ENCODE results near the gene INTS7.

DNA sequence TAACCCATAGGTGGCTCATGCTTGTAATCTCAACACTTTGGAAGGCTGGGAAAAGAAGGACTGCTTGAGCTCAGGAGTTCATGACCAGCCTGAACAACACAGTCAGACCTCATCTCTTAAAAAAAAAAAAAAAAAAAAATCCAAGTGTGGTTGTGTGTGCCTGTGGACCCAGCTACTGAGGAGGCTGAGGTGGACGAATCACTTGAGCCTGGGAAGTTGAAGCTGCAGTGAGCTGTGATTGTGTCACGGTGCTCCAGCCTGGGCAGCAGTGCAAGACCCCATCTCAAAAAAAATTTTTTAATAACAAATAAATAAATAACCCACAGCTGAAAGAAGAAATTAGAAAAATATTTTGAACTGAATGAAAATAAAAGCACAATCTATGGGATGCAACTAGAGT lies 13.8 kb downstream of the INTS7 start:
- TF ChIP-seq, protein P1, sequence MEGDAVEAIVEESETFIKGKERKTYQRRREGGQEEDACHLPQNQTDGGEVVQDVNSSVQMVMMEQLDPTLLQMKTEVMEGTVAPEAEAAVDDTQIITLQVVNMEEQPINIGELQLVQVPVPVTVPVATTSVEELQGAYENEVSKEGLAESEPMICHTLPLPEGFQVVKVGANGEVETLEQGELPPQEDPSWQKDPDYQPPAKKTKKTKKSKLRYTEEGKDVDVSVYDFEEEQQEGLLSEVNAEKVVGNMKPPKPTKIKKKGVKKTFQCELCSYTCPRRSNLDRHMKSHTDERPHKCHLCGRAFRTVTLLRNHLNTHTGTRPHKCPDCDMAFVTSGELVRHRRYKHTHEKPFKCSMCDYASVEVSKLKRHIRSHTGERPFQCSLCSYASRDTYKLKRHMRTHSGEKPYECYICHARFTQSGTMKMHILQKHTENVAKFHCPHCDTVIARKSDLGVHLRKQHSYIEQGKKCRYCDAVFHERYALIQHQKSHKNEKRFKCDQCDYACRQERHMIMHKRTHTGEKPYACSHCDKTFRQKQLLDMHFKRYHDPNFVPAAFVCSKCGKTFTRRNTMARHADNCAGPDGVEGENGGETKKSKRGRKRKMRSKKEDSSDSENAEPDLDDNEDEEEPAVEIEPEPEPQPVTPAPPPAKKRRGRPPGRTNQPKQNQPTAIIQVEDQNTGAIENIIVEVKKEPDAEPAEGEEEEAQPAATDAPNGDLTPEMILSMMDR (IDR thresholded peaks at IDR 0.05; ENCODE audit: low read depth, low read length): no peak
- no peak for TF ChIP-seq POLR2A (IDR thresholded peaks at IDR 0.05; ENCODE audit: extremely low read depth, insufficient read length)
- TF ChIP-seq, protein P2, sequence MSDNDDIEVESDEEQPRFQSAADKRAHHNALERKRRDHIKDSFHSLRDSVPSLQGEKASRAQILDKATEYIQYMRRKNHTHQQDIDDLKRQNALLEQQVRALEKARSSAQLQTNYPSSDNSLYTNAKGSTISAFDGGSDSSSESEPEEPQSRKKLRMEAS (IDR thresholded peaks at IDR 0.05; ENCODE audit: low read depth, low read length): no peak
